GM23248 (cell line): ENCODE measurements around the gene TSSK2.

Source experiments
- EZH2 ChIP-seq: fragments of 200-600 bp; sonication (generic); IDR thresholded peaks from 2 replicates; pipeline ENCODE4 v1.6.1; 2018; ENCODE audit warnings: antibody characterized with exemption, mild to moderate bottlenecking; ENCODE audit not compliant: insufficient read depth, poor library complexity, severe bottlenecking
- EZH2phosphoT487 ChIP-seq: fragments of 200-600 bp; sonication (generic); IDR thresholded peaks from 2 replicates; pipeline ENCODE4 v1.6.1; 2018; ENCODE audit warnings: antibody characterized with exemption, moderate library complexity, mild to moderate bottlenecking, low read depth; ENCODE audit not compliant: insufficient read depth

DNA sequence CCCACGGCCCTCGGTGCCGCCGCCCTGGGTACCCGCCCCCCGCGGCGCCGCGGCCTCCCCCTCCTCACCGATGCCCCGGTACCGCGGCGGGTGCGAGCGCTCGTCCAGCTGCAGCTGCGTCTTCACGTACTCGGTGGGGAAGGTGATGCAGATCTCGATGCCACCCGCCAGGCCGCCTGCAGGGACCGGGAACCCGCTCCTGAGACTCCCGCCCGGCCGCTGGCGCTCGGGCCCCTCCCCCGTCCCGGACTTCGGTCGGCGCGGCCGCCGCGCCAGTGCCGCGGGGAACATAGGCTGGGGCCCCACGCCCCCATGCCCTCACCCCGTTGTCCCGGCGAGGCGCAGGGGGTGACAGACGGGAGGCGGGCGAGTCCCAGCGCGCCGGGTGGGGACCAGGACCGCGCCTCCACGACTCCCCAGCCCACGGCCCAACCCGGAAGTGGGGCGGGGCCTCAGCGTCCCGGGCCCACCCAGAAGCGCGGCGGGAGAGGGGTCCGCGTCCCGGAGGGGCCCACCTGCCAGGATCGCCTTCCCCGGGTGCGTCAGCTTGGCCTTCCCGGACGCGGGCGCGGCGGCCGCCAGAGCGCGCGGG is 47.1 kb downstream of the TSSK2 start:
- no peak for TF ChIP-seq EZH2phosphoT487
- TF ChIP-seq EZH2: no peak
